ENCODE measurements around the gene ING3. TPM values are rescaled to one million over a fixed set of nuclear protein-coding genes. Genes with fewer than 3 reads are reported as not detected.

The ING3 gene
- total and polyA plus RNA-seq, 9 of the 15 experiments (the other 6 are each of a cell fraction or from before 2014, with no cell fraction given) = 22.8 to 233 (median 50.4) TPM

DNA sequence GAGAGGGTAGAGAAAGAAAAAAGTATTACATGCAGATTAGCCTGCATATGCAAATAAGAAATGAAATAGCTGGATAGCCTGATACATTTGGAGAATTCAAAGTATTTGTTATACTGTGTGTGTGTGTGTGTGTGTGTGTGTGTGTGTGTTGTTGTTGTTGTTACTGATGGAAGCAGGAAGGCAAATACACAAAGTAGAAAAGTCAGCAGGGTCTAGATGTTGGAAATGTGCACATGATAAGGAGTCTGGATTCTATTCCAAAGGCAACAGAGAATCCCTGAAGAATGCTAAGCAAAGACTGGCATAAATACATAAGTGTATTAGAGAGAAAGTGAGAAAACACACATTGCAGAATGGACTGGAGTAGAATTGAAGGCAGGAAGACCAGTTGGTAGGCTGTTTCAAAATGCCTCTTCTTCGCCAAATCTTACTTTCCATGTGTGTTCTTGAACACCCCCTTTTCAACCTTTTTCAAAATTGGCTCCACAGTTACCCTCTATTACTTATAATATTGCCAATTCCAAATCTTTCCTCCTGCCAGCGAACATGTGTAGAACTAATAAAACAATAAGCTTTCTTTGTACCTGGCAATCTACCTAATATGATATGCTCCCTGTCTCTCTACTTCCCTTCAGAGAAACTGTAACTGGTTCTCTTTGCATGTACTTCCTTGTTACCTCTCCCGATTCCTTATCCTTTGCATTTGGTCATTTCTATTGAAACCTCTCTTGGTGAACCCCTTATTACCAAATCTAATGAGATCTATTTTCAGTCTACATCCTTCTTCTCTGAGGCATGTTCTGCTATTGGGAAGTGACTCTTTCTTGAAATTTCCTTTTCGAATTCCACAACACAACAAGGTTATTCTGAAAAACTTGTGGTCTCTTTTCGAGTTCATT, 44.2 kb downstream of the ING3 start (continued):
- TF ChIP-seq, protein P1, sequence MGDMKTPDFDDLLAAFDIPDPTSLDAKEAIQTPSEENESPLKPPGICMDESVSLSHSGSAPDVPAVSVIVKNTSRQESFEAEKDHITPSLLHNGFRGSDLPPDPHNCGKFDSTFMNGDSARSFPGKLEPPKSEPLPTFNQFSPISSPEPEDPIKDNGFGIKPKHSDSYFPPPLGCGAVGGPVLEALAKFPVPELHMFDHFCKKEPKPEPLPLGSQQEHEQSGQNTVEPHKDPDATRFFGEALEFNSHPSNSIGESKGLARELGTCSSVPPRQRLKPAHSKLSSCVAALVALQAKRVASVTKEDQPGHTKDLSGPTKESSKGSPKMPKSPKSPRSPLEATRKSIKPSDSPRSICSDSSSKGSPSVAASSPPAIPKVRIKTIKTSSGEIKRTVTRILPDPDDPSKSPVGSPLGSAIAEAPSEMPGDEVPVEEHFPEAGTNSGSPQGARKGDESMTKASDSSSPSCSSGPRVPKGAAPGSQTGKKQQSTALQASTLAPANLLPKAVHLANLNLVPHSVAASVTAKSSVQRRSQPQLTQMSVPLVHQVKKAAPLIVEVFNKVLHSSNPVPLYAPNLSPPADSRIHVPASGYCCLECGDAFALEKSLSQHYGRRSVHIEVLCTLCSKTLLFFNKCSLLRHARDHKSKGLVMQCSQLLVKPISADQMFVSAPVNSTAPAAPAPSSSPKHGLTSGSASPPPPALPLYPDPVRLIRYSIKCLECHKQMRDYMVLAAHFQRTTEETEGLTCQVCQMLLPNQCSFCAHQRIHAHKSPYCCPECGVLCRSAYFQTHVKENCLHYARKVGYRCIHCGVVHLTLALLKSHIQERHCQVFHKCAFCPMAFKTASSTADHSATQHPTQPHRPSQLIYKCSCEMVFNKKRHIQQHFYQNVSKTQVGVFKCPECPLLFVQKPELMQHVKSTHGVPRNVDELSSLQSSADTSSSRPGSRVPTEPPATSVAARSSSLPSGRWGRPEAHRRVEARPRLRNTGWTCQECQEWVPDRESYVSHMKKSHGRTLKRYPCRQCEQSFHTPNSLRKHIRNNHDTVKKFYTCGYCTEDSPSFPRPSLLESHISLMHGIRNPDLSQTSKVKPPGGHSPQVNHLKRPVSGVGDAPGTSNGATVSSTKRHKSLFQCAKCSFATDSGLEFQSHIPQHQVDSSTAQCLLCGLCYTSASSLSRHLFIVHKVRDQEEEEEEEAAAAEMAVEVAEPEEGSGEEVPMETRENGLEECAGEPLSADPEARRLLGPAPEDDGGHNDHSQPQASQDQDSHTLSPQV (IDR thresholded peaks at IDR 0.05) = peak; percentile 45; the same call in 1 of the 2 replicates
- TF ChIP-seq ZNF124 (CRISPR knock-in tag; IDR thresholded peaks at IDR 0.05) (no peak), ELF1 (tag; IDR thresholded peaks at IDR 0.05) (no peak), ZNF586 (CRISPR knock-in tag; conservative IDR thresholded peaks at IDR 0.05) (no peak), ARID2 (IDR thresholded peaks at IDR 0.05) (peak; percentile 28; the same call in 1 of the 2 replicates), RBFOX2 (IDR thresholded peaks at IDR 0.05; ENCODE audit: low read depth, low read length) (peak; percentile 64), NCOA4 (IDR thresholded peaks at IDR 0.05; ENCODE audit: partially characterized antibody) (peak; percentile 22), NR2C2 (CRISPR knock-in tag; IDR thresholded peaks at IDR 0.05) (no peak), NR2C2 (tag; IDR thresholded peaks at IDR 0.05) (peak; percentile 6; the same call in 1 of the 2 replicates), POLR2B (IDR thresholded peaks at IDR 0.05; ENCODE audit: low read depth, partially characterized antibody) (no peak), DNMT1 (IDR thresholded peaks at IDR 0.05) (0 out of 2 replicates have a peak, but pooled peaks have one; percentile 37), ZNF431 (CRISPR knock-in tag; IDR thresholded peaks at IDR 0.05) (peak; percentile 52; the same call in 1 of the 2 replicates), HDAC1 (IDR thresholded peaks at IDR 0.05) (peak; percentile 50 to 67; a peak in 3 of 4 replicates), SMAD4 (CRISPR knock-in tag; conservative IDR thresholded peaks at IDR 0.05) (0 out of 2 replicates have a peak, but pooled peaks have one; percentile 24), MTF1 (CRISPR knock-in tag; IDR thresholded peaks at IDR 0.05; ENCODE audit: borderline replicate concordance) (no peak), ETV6 (IDR thresholded peaks at IDR 0.05; ENCODE audit: borderline replicate concordance in 1 of 2, low read depth in 2 of 2, low read length in 1 of 2) (peak in 1 of 2 experiments; percentile 73; a peak in 2 of 4 replicates), ETV6 (CRISPR knock-in tag; IDR thresholded peaks at IDR 0.05; ENCODE audit: borderline replicate concordance) (no peak), ZNF175 (CRISPR knock-in tag; IDR thresholded peaks at IDR 0.05; ENCODE audit: low read depth) (0 out of 2 replicates have a peak, but pooled peaks have one; percentile 17), SMARCC2 (IDR thresholded peaks at IDR 0.05; ENCODE audit: low read depth) (peak; percentile 33; the same call in 1 of the 2 replicates), LARP7 (IDR thresholded peaks at IDR 0.05) (peak; percentile 96), NFATC3 (IDR thresholded peaks at IDR 0.05) (peak; percentile 54; the same call in 1 of the 2 replicates), POLR3G (IDR thresholded peaks at IDR 0.05; ENCODE audit: extremely low read depth, insufficient read length, insufficient replicate concordance) (no peak), ZNF57 (CRISPR knock-in tag; IDR thresholded peaks at IDR 0.05) (0 out of 2 replicates have a peak, but pooled peaks have one; percentile 37), CHD4 (IDR thresholded peaks at IDR 0.05; ENCODE audit: insufficient read depth, insufficient replicate concordance, low read depth, low read length, poor library complexity, severe bottlenecking) (peak; percentile 56), SNIP1 (IDR thresholded peaks at IDR 0.05; ENCODE audit: low read depth) (0 out of 2 replicates have a peak, but pooled peaks have one; percentile 2)
